Measurements from ENCODE around the gene ACVR1. TPM values are rescaled to one million over a fixed set of nuclear protein-coding genes. Genes with fewer than 3 reads are reported as not detected.

Gene ACVR1
- total RNA-seq, 1 donor from 2014 or later: 4.4 TPM

- no peak for TF ChIP-seq CTCF (IDR thresholded peaks at IDR 0.05)
- Mint-ChIP-seq H3K36me3 (ENCODE audit: low read depth) (no peaks in the 10 kb centered on the region), H3K27me3 (no peaks in the 10 kb centered on the region), H3K9me3 (peaks cover 2% of the 10 kb centered on the region), H3K4me1 (peaks cover 33% of the 10 kb centered on the region), H3K27ac (no peak overlapping the region), H3K4me3 (no peak overlapping the region)
- ChIA-PET POLR2A (no interaction called here), CTCF (no interaction called here)
- intact Hi-C loops (cut with micrococcal nuclease): no loop called here
- no peak for ATAC-seq (ENCODE audit: low read depth)
- DNase-seq: no peak
Observed at GRCh38 chr2:157900684-157901083, 24.6 kb upstream of the ACVR1 start.

GRCh38 chr2:157900203-157900602 is 24.1 kb upstream of the ACVR1 start:
- CTCF ChIA-PET: no interaction called here

GRCh38 chr2:157899125-157899839 is 23.2 kb upstream of the ACVR1 start:
- H3K4me3 Mint-ChIP-seq: peak overlapping the region; percentile 16
- intact Hi-C loops (cut with micrococcal nuclease): no loop called here
- TF ChIP-seq CTCF (IDR thresholded peaks at IDR 0.05): no peak
- ChIA-PET CTCF (interaction anchor here (0.7 to 1.4 kb wide), 2 partner anchors 23 to 400 kb away, joined by 3 to 5 read pairs; partner anchors contain the start of gene ACVR1), POLR2A (interaction anchor here (2.4 kb wide), 1 partner anchor 23 kb away, joined by 31 read pairs; the partner anchor contains the start of gene ACVR1)
- no peak for ATAC-seq (ENCODE audit: low read depth)
- no peaks in the 10 kb centered on the region for H3K27me3 Mint-ChIP-seq
- DNase-seq: no peak
- H3K4me1 Mint-ChIP-seq: peaks cover 33% of the 10 kb centered on the region
- no peaks in the 10 kb centered on the region for H3K36me3 Mint-ChIP-seq (ENCODE audit: low read depth)
- peak overlapping the region; percentile 37 for H3K27ac Mint-ChIP-seq
- peaks cover 2% of the 10 kb centered on the region for H3K9me3 Mint-ChIP-seq

More at GRCh38 chr2:157900203-157900602, 24.1 kb upstream of the ACVR1 start:
- Mint-ChIP-seq H3K27ac (no peak overlapping the region), H3K9me3 (peaks cover 2% of the 10 kb centered on the region), H3K4me1 (peaks cover 33% of the 10 kb centered on the region), H3K27me3 (no peaks in the 10 kb centered on the region), H3K4me3 (no peak overlapping the region), H3K36me3 (ENCODE audit: low read depth) (no peaks in the 10 kb centered on the region)
- no peak for ATAC-seq (ENCODE audit: low read depth)
- POLR2A ChIA-PET: no interaction called here
- no peak for DNase-seq
- TF ChIP-seq CTCF (IDR thresholded peaks at IDR 0.05): no peak
- intact Hi-C loops (cut with micrococcal nuclease): no loop called here

- Mint-ChIP-seq H3K36me3 (ENCODE audit: low read depth) (no peaks in the 10 kb centered on the region), H3K27ac (no peak overlapping the region), H3K9me3 (peaks cover 2% of the 10 kb centered on the region), H3K4me1 (peaks cover 33% of the 10 kb centered on the region), H3K4me3 (no peak overlapping the region), H3K27me3 (no peaks in the 10 kb centered on the region)
- intact Hi-C loops (cut with micrococcal nuclease): no loop called here
- no peak for TF ChIP-seq CTCF (IDR thresholded peaks at IDR 0.05)
- no peak for ATAC-seq (ENCODE audit: low read depth)
- ChIA-PET CTCF (interaction anchor here (1.4 kb wide), 1 partner anchor 22 kb away, joined by 5 read pairs; the partner anchor contains the start of gene ACVR1), POLR2A (interaction anchor here (0.6 to 2.4 kb wide), 3 partner anchors 22 to 1592 kb away, joined by 3 to 31 read pairs (median 4); partner anchors contain the start of gene ACVR1)
- DNase-seq: no peak
Observed at GRCh38 chr2:157898591-157898996, 22.5 kb upstream of the ACVR1 start.

All from activated B cell treated with CpG ODN at 0.5 μM for 24 hours (primary cell).